GM18508 (cell line): Measurements from ENCODE around the gene IFI16.
"Not testable (repeated sequence)": the region's sequence is repeated elsewhere in the genome, so short reads cannot be mapped to it uniquely, and the experiment has no call there.

Experiments
- ATAC-seq: cut with Tn5 transposase; IDR thresholded peaks from one replicate; pipeline ENCODE4 v1.9.1; 2021; ENCODE audit warnings: moderate number of reproducible peaks; ENCODE audit not compliant: insufficient read depth, unreplicated experiment

Gene IFI16

GRCh38 chr1:159090286-159091179 is 80.8 kb downstream of the IFI16 start:
- ATAC-seq, result no peak

GRCh38 chr1:159091180-159091560 is 81.5 kb downstream of the IFI16 start:
- ATAC-seq, result no peak

- no peak for ATAC-seq
Observed at GRCh38 chr1:159091607-159092031, 81.9 kb downstream of the IFI16 start.

- no peak for ATAC-seq
Observed at GRCh38 chr1:159092036-159092760, 82.5 kb downstream of the IFI16 start.

- no peak for ATAC-seq
Observed at GRCh38 chr1:159098596-159098995, 88.9 kb downstream of the IFI16 start.

- no peak for ATAC-seq
Observed at GRCh38 chr1:159100589-159100988, 90.9 kb downstream of the IFI16 start.

GRCh38 chr1:159103021-159103420 is 93.3 kb downstream of the IFI16 start:
- not testable (repeated sequence) for ATAC-seq
